HepG2 (cell line): Measurements from ENCODE around the gene MT1G. TPM values are rescaled to one million over a fixed set of nuclear protein-coding genes. Genes with fewer than 3 reads are reported as not detected.

Experiments used
- AKAP8 ChIP-seq: sonication (generic); formaldehyde crosslinking; IDR thresholded peaks from 2 replicates; pipeline ENCODE4 v1.5.1; 2020; ENCODE audit warnings: mild to moderate bottlenecking, missing genetic modification reagents
- ARID4A ChIP-seq: sonication (generic); formaldehyde crosslinking; IDR thresholded peaks from 2 replicates; pipeline ENCODE4 v1.5.0; 2020; ENCODE audit warnings: mild to moderate bottlenecking, missing genetic modification reagents, borderline replicate concordance
- CAMTA2 ChIP-seq: sonication (generic); formaldehyde crosslinking; IDR thresholded peaks from 2 replicates; pipeline ENCODE4 v1.4.0; 2020; ENCODE audit warnings: mild to moderate bottlenecking, missing genetic modification reagents, borderline replicate concordance
- KDM5B ChIP-seq: sonication (generic); formaldehyde crosslinking; IDR thresholded peaks from 2 replicates; pipeline ENCODE4 v1.4.0; 2020; ENCODE audit warnings: missing genetic modification reagents, mild to moderate bottlenecking, borderline replicate concordance
- KLF15 ChIP-seq: sonication (generic); formaldehyde crosslinking; IDR thresholded peaks from 2 replicates; pipeline ENCODE4 v1.8.1; 2023; ENCODE audit warnings: borderline replicate concordance, mild to moderate bottlenecking, inconsistent platforms, missing genetic modification reagents, mixed read lengths
- MTF1 ChIP-seq: sonication (generic); formaldehyde crosslinking; IDR thresholded peaks from 2 replicates; pipeline ENCODE4 v1.5.0; 2020; ENCODE audit warnings: missing genetic modification reagents
- ZNF136 ChIP-seq: sonication (generic); formaldehyde crosslinking; IDR thresholded peaks from 2 replicates; pipeline ENCODE4 v1.8.1; 2022; ENCODE audit warnings: low read depth, mild to moderate bottlenecking, moderate library complexity, missing genetic modification reagents
- ZNF546 ChIP-seq: sonication (generic); formaldehyde crosslinking; conservative IDR thresholded peaks from 2 replicates; pipeline ENCODE4 v1.8.1; 2023; ENCODE audit warnings: mild to moderate bottlenecking, missing genetic modification reagents
- polyA plus RNA-seq, 8 experiments: library from polyadenylated mRNA; depleted of rRNA in 3 of 8; stranded (reverse) in 7 of 8; unstranded in 1 of 8; fragments of >200 nt; fragmentation: Illumina TruSeq in 4 of 8; extraction: Trizol in 4 of 8; gene quantifications; 2 replicates each; pipeline versions ENCODE4 v1.2.1 to v1.2.3, GENCODE V29; 2011 to 2016; ENCODE audit warnings: low read depth in 4 of 8, missing spikeins in 1 of 8, mixed read lengths in 1 of 8; ENCODE audit not compliant: insufficient read depth in 1 of 8
- total RNA-seq, 5 experiments: library from RNA; depleted of rRNA; stranded (reverse); fragments of >200 nt; fragmentation: Illumina TruSeq; extraction: Trizol; gene quantifications; 2 replicates each; pipeline ENCODE4 v1.2.3, GENCODE V29; 2016; ENCODE audit warnings: low read depth in 1 of 5
- TF ChIP-seq, protein P1 (sequence below): sonication (generic); formaldehyde crosslinking; conservative IDR thresholded peaks from 2 replicates; pipeline ENCODE4 v1.8.1; 2023; ENCODE audit warnings: missing genetic modification reagents
- TF ChIP-seq, protein P2 (sequence below): sonication (generic); formaldehyde crosslinking; IDR thresholded peaks from 2 replicates; pipeline ENCODE4 v1.4.0; 2020; ENCODE audit warnings: missing genetic modification reagents
- TF ChIP-seq, protein P3 (sequence below): sonication (generic); formaldehyde crosslinking; IDR thresholded peaks from 2 replicates; pipeline ENCODE4 v1.8.1; 2023; ENCODE audit warnings: mild to moderate bottlenecking, moderate library complexity, missing genetic modification reagents
- TF ChIP-seq, protein P4 (sequence below): sonication (generic); formaldehyde crosslinking; IDR thresholded peaks from 2 replicates; pipeline ENCODE4 v1.9.0; 2022; ENCODE audit warnings: low read depth, missing genetic modification reagents

The MT1G gene
- total and polyA plus RNA-seq, 2 of the 13 experiments (the other 11 are each of a cell fraction or from before 2014, with no cell fraction given) = 3.6 to 377 TPM

GRCh38 chr16:56667581-56668571 is at the start of gene MT1G (continued):
- TF ChIP-seq, protein P1, sequence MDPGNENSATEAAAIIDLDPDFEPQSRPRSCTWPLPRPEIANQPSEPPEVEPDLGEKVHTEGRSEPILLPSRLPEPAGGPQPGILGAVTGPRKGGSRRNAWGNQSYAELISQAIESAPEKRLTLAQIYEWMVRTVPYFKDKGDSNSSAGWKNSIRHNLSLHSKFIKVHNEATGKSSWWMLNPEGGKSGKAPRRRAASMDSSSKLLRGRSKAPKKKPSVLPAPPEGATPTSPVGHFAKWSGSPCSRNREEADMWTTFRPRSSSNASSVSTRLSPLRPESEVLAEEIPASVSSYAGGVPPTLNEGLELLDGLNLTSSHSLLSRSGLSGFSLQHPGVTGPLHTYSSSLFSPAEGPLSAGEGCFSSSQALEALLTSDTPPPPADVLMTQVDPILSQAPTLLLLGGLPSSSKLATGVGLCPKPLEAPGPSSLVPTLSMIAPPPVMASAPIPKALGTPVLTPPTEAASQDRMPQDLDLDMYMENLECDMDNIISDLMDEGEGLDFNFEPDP (CRISPR knock-in tag) = 0 out of 2 replicates have a peak, but pooled peaks have one; percentile 75
- TF ChIP-seq, protein P2, sequence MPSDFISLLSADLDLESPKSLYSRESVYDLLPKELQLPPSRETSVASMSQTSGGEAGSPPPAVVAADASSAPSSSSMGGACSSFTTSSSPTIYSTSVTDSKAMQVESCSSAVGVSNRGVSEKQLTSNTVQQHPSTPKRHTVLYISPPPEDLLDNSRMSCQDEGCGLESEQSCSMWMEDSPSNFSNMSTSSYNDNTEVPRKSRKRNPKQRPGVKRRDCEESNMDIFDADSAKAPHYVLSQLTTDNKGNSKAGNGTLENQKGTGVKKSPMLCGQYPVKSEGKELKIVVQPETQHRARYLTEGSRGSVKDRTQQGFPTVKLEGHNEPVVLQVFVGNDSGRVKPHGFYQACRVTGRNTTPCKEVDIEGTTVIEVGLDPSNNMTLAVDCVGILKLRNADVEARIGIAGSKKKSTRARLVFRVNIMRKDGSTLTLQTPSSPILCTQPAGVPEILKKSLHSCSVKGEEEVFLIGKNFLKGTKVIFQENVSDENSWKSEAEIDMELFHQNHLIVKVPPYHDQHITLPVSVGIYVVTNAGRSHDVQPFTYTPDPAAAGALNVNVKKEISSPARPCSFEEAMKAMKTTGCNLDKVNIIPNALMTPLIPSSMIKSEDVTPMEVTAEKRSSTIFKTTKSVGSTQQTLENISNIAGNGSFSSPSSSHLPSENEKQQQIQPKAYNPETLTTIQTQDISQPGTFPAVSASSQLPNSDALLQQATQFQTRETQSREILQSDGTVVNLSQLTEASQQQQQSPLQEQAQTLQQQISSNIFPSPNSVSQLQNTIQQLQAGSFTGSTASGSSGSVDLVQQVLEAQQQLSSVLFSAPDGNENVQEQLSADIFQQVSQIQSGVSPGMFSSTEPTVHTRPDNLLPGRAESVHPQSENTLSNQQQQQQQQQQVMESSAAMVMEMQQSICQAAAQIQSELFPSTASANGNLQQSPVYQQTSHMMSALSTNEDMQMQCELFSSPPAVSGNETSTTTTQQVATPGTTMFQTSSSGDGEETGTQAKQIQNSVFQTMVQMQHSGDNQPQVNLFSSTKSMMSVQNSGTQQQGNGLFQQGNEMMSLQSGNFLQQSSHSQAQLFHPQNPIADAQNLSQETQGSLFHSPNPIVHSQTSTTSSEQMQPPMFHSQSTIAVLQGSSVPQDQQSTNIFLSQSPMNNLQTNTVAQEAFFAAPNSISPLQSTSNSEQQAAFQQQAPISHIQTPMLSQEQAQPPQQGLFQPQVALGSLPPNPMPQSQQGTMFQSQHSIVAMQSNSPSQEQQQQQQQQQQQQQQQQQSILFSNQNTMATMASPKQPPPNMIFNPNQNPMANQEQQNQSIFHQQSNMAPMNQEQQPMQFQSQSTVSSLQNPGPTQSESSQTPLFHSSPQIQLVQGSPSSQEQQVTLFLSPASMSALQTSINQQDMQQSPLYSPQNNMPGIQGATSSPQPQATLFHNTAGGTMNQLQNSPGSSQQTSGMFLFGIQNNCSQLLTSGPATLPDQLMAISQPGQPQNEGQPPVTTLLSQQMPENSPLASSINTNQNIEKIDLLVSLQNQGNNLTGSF (CRISPR knock-in tag) = 0 out of 2 replicates have a peak, but pooled peaks have one; percentile 21
- TF ChIP-seq MTF1 (CRISPR knock-in tag) (peak; percentile 99), ZNF546 (CRISPR knock-in tag) (peak; percentile 57; the same call in 1 of the 2 replicates), ZNF136 (CRISPR knock-in tag) (0 out of 2 replicates have a peak, but pooled peaks have one; percentile 68), CAMTA2 (CRISPR knock-in tag) (no peak), ARID4A (CRISPR knock-in tag) (peak; percentile 20; the same call in 1 of the 2 replicates), AKAP8 (CRISPR knock-in tag) (0 out of 2 replicates have a peak, but pooled peaks have one; percentile 81), KDM5B (CRISPR knock-in tag) (peak; percentile 72), KLF15 (no peak)
- TF ChIP-seq, protein P3, sequence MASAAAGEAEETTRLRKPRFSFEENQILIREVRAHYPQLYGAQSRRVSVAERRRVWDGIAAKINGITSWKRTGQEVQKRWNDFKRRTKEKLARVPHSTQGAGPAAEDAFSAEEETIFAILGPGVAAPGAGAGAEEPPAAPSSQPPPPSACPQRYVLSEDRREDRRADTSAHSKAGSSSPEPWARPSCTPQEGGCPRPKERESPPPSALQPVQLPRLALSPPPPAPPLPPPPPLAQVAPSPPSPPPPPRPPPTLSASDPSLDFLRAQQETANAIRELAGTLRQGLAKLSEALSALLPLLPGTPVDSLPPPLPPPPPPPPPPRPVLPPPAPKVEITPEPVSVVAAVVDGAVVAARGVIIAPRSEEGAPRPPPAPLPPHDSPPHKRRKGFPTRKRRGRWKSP = peak; percentile 99
- TF ChIP-seq, protein P4, sequence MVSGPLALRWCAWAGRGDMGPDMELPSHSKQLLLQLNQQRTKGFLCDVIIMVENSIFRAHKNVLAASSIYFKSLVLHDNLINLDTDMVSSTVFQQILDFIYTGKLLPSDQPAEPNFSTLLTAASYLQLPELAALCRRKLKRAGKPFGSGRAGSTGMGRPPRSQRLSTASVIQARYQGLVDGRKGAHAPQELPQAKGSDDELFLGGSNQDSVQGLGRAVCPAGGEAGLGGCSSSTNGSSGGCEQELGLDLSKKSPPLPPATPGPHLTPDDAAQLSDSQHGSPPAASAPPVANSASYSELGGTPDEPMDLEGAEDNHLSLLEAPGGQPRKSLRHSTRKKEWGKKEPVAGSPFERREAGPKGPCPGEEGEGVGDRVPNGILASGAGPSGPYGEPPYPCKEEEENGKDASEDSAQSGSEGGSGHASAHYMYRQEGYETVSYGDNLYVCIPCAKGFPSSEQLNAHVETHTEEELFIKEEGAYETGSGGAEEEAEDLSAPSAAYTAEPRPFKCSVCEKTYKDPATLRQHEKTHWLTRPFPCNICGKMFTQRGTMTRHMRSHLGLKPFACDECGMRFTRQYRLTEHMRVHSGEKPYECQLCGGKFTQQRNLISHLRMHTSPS (CRISPR knock-in tag) = 0 out of 2 replicates have a peak, but pooled peaks have one; percentile 23
